Hepatocyte (in vitro differentiated cells): ENCODE results near the gene OPCML. TPM values are rescaled to one million over a fixed set of nuclear protein-coding genes. Genes with fewer than 3 reads are reported as not detected.

ENCODE experiments used
- DNase-seq: peaks from one replicate; pipeline ENCODE4 v3.0.0-alpha.2; 2016; ENCODE audit warnings: low spot score
- H2AFZ ChIP-seq: fragments of 200-600 bp; sonication (generic); 2 replicates; pipeline ENCODE4 v1.6.0; 2016; ENCODE audit warnings: antibody characterized with exemption, mild to moderate bottlenecking
- H3K27ac ChIP-seq: fragments of 200-600 bp; sonication (generic); 2 replicates; pipeline ENCODE4 v1.5.1; 2016; ENCODE audit warnings: mild to moderate bottlenecking
- H3K27me3 ChIP-seq: fragments of 200-600 bp; sonication (generic); 2 replicates; pipeline ENCODE4 v1.6.1; 2016
- H3K36me3 ChIP-seq: fragments of 200-600 bp; sonication (generic); replicated peaks from 2 replicates; pipeline ENCODE4 v1.5.1; 2016; ENCODE audit warnings: low read depth; ENCODE audit not compliant: insufficient read depth
- H3K4me1 ChIP-seq: fragments of 200-600 bp; sonication (generic); 2 replicates; pipeline ENCODE4 v1.5.1; 2016; ENCODE audit warnings: mild to moderate bottlenecking, moderate library complexity; ENCODE audit not compliant: insufficient read depth
- H3K4me2 ChIP-seq: fragments of 200-600 bp; sonication (generic); 2 replicates; pipeline ENCODE4 v1.6.0; 2016
- H3K4me3 ChIP-seq: fragments of 200-600 bp; sonication (generic); 2 replicates; pipeline ENCODE4 v1.5.1; 2016; ENCODE audit warnings: mild to moderate bottlenecking
- H3K79me2 ChIP-seq: fragments of 200-600 bp; sonication (generic); 2 replicates; pipeline ENCODE4 v1.6.0; 2017; ENCODE audit warnings: mild to moderate bottlenecking
- H3K9me2 ChIP-seq: fragments of 200-600 bp; sonication (generic); replicated peaks from 2 replicates; pipeline ENCODE4 v1.6.0; 2017; ENCODE audit warnings: mild to moderate bottlenecking; ENCODE audit not compliant: insufficient read depth
- H3K9me3 ChIP-seq: fragments of 200-600 bp; sonication (generic); 2 replicates; pipeline ENCODE4 v1.5.1; 2016; ENCODE audit warnings: low read depth, mild to moderate bottlenecking
- H4K20me1 ChIP-seq: fragments of 200-600 bp; sonication (generic); 2 replicates; pipeline ENCODE4 v1.6.0; 2016; ENCODE audit warnings: mild to moderate bottlenecking; ENCODE audit not compliant: insufficient read depth, poor library complexity, severe bottlenecking
- EZH2 ChIP-seq: fragments of 200-600 bp; sonication (generic); IDR thresholded peaks from 2 replicates; pipeline ENCODE4 v1.6.1; 2016; ENCODE audit warnings: antibody characterized with exemption, mild to moderate bottlenecking, borderline replicate concordance
- EZH2phosphoT487 ChIP-seq: fragments of 200-600 bp; sonication (generic); IDR thresholded peaks from one replicate; pipeline ENCODE4 v1.6.1; 2018; ENCODE audit warnings: antibody characterized with exemption, mild to moderate bottlenecking, low read depth, moderate library complexity; ENCODE audit not compliant: unreplicated experiment, severe bottlenecking
- WGBS: methylation state at CpG from one replicate; pipeline ENCODE4 v1.1.6; 2016; ENCODE audit warnings: low lambda C conversion rate; ENCODE audit errors: missing lambda C conversion rate; 5-methylcytosine and 5-hydroxymethylcytosine counted together
- polyA plus RNA-seq: library from polyadenylated mRNA; unstranded; fragments of >200 nt; fragmentation: Nextera tagmentation; extraction: Ambion mirVana; gene quantifications from 2 replicates; pipeline ENCODE4 v1.2.1, GENCODE V29; 2016
- total RNA-seq: library from RNA; depleted of rRNA; stranded (reverse); fragments of >200 nt; gene quantifications from 2 replicates; pipeline ENCODE4 v1.2.3, GENCODE V29; 2014
- TF ChIP-seq, protein P1 (sequence below): fragments of 200-600 bp; sonication (generic); IDR thresholded peaks from 2 replicates; pipeline ENCODE4 v1.5.1; 2016; ENCODE audit warnings: antibody characterized with exemption, mild to moderate bottlenecking; ENCODE audit not compliant: poor library complexity

Gene OPCML
- total and polyA plus RNA-seq, 2 experiments from 2014 or later, result 0.37 to 0.98 TPM

DNA sequence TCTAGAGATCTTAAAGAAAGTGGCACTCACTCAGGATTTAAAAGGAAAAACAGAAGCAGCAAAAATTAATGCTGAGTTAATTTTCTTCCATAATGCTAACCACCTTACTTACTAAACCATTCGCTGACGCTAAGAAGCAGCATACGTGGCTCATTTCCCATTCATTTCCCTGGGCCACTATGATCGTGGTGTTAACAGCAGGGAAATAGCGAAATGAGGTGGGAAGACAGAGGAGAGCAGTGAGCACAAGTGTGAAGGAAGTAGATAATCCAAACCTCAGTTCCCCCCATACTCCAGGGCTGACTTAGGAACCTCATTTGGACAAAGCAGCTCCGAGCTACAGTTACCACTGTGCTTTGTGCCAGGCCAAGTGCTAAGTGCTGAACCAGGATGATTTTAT lies 723.2 kb downstream of the OPCML start:
- TF ChIP-seq EZH2 (no peak), EZH2phosphoT487 (no peak)
- TF ChIP-seq, protein P1, sequence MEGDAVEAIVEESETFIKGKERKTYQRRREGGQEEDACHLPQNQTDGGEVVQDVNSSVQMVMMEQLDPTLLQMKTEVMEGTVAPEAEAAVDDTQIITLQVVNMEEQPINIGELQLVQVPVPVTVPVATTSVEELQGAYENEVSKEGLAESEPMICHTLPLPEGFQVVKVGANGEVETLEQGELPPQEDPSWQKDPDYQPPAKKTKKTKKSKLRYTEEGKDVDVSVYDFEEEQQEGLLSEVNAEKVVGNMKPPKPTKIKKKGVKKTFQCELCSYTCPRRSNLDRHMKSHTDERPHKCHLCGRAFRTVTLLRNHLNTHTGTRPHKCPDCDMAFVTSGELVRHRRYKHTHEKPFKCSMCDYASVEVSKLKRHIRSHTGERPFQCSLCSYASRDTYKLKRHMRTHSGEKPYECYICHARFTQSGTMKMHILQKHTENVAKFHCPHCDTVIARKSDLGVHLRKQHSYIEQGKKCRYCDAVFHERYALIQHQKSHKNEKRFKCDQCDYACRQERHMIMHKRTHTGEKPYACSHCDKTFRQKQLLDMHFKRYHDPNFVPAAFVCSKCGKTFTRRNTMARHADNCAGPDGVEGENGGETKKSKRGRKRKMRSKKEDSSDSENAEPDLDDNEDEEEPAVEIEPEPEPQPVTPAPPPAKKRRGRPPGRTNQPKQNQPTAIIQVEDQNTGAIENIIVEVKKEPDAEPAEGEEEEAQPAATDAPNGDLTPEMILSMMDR, result no peak
- H4K20me1 ChIP-seq, result no peaks in the 10 kb centered on the region
- no peak overlapping the region for H3K4me3 ChIP-seq
- H3K79me2 ChIP-seq, result no peaks in the 10 kb centered on the region
- H3K4me2 ChIP-seq, result no peak overlapping the region
- H3K27ac ChIP-seq, result no peak overlapping the region
- H3K9me3 ChIP-seq, result no peaks in the 10 kb centered on the region
- H3K9me2 ChIP-seq, result no peaks in the 10 kb centered on the region
- no peak for DNase-seq
- 89% methylated on average over 6 of the region's 6 CpGs for WGBS
- no peaks in the 10 kb centered on the region for H3K27me3 ChIP-seq
- H3K36me3 ChIP-seq, result no peaks in the 10 kb centered on the region
- no peak overlapping the region for H2AFZ ChIP-seq
- H3K4me1 ChIP-seq, result no peaks in the 10 kb centered on the region

DNA sequence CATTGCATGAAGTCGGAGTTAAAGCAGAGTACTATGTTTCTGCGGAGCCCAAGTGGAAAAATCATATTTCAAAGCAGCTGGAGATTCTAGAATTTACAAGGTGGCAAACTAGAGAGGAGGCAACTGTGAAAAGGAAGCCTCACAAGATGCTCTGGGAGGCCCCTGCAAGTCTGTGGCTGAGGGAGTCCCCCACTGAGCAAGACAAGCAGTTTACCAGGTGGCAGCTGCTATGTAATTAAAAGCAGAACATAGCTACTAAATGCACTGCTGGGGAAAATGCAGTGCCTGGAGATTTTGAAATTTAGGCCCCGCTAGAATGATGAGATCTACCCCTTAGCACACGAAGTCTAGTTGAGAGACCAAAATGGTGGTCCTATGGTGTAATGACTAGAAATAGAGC lies 728.0 kb downstream of the OPCML start:
- no peak overlapping the region for H3K4me3 ChIP-seq
- H3K27ac ChIP-seq, result no peak overlapping the region
- TF ChIP-seq EZH2 (no peak), EZH2phosphoT487 (no peak)
- TF ChIP-seq, protein P1, result no peak
- H2AFZ ChIP-seq, result no peak overlapping the region
- no peak overlapping the region for H3K4me2 ChIP-seq
- no peaks in the 10 kb centered on the region for H3K9me2 ChIP-seq
- no peak for DNase-seq
- H3K79me2 ChIP-seq, result no peaks in the 10 kb centered on the region
- H3K36me3 ChIP-seq, result no peaks in the 10 kb centered on the region
- 82% methylated on average over 4 of the region's 4 CpGs for WGBS
- H3K27me3 ChIP-seq, result peaks cover 7% of the 10 kb centered on the region
- H3K9me3 ChIP-seq, result no peaks in the 10 kb centered on the region
- no peaks in the 10 kb centered on the region for H4K20me1 ChIP-seq
- H3K4me1 ChIP-seq, result no peaks in the 10 kb centered on the region

DNA sequence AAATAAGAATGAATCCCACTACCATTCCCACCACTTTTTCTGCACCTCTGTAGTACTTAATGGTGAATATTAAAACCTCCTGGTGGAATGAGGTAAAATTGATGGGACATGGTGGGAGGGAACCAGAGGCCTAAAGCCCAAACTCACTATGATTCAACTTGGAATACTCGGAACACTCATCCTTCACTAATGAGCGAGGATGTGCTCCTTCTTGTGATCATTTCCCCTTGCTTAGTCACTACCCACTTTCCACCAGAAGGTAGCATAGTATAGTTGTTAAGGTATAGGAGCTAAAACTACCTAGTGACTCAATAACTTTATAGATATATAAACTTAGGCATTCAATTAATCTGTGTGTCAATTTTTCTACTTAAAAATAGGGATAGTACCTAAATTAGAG lies 728.9 kb downstream of the OPCML start:
- 87% methylated on average over 2 of the region's 2 CpGs for WGBS
- H3K36me3 ChIP-seq, result no peaks in the 10 kb centered on the region
- no peaks in the 10 kb centered on the region for H3K4me1 ChIP-seq
- H3K27ac ChIP-seq, result no peak overlapping the region
- H2AFZ ChIP-seq, result no peak overlapping the region
- no peaks in the 10 kb centered on the region for H3K9me3 ChIP-seq
- no peaks in the 10 kb centered on the region for H4K20me1 ChIP-seq
- no peaks in the 10 kb centered on the region for H3K9me2 ChIP-seq
- no peak overlapping the region for H3K4me3 ChIP-seq
- H3K4me2 ChIP-seq, result no peak overlapping the region
- peaks cover 7% of the 10 kb centered on the region for H3K27me3 ChIP-seq
- H3K79me2 ChIP-seq, result no peaks in the 10 kb centered on the region
- TF ChIP-seq, protein P1, result no peak
- TF ChIP-seq EZH2phosphoT487, result no peak
- TF ChIP-seq EZH2, result no peak
- no peak for DNase-seq

DNA sequence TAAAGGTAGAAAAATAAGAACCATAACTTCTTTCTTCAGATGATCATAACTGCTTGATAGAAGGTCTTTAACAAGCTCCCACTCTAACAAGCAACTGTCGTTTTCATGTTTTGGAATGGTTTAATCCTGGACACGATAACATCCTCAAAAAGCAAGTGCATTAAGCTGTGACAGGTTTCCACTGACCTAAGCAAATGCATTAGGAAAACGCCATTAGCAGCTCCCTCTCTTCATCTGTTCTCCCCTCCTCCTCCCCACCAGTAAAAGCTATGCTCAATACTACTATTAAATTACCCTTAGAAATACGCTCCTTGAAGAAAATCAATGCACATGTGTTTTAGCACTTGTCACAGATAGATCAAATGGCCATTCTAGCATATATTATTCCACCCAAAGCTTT lies 729.4 kb downstream of the OPCML start:
- H3K9me2 ChIP-seq, result no peaks in the 10 kb centered on the region
- no peaks in the 10 kb centered on the region for H3K9me3 ChIP-seq
- no peak overlapping the region for H2AFZ ChIP-seq
- TF ChIP-seq, protein P1, result no peak
- TF ChIP-seq EZH2, result no peak
- TF ChIP-seq EZH2phosphoT487, result no peak
- no peaks in the 10 kb centered on the region for H4K20me1 ChIP-seq
- no peak overlapping the region for H3K4me2 ChIP-seq
- DNase-seq, result no peak
- H3K4me3 ChIP-seq, result no peak overlapping the region
- H3K79me2 ChIP-seq, result no peaks in the 10 kb centered on the region
- no peak overlapping the region for H3K27ac ChIP-seq
- WGBS, result 71% methylated on average over 4 of the region's 4 CpGs
- peaks cover 7% of the 10 kb centered on the region for H3K27me3 ChIP-seq
- no peaks in the 10 kb centered on the region for H3K36me3 ChIP-seq
- H3K4me1 ChIP-seq, result no peaks in the 10 kb centered on the region
